NT2/D1 (cell line): Measurements from ENCODE around the gene PUS7.
"Not testable (repeated sequence)": the region's sequence is repeated elsewhere in the genome, so short reads cannot be mapped to it uniquely, and the experiment has no call there.

Experiments
- DNase-seq: peaks from one replicate; pipeline ENCODE4 v3.0.0-alpha.2; 2011; ENCODE audit warnings: low read depth, low spot score
- H3K27me3 ChIP-seq: 2 replicates; pipeline ENCODE4 v1.6.0; 2011; ENCODE audit warnings: mild to moderate bottlenecking; ENCODE audit not compliant: insufficient read length, insufficient read depth
- H3K36me3 ChIP-seq: 2 replicates; pipeline ENCODE4 v1.6.1; 2011; ENCODE audit warnings: mild to moderate bottlenecking, low read length, mixed read lengths; ENCODE audit not compliant: insufficient read depth, insufficient read length
- H3K4me1 ChIP-seq: 2 replicates; pipeline ENCODE4 v1.5.1; 2011; ENCODE audit not compliant: insufficient read depth, insufficient read length
- H3K4me3 ChIP-seq: 2 replicates; pipeline ENCODE4 v1.5.1; 2011; ENCODE audit warnings: low read depth; ENCODE audit not compliant: insufficient read length
- H3K9ac ChIP-seq: 2 replicates; pipeline ENCODE4 v1.6.0; 2011; ENCODE audit warnings: low read depth; ENCODE audit not compliant: insufficient read length
- H3K9me3 ChIP-seq: 2 replicates; pipeline ENCODE4 v1.5.1; 2011; ENCODE audit warnings: mild to moderate bottlenecking, low read length; ENCODE audit not compliant: insufficient read depth
- SUZ12 ChIP-seq: IDR thresholded peaks from 2 replicates; pipeline ENCODE4 v1.6.1; 2011; ENCODE audit not compliant: insufficient read length, insufficient read depth; ENCODE audit errors: extremely low read depth
- YY1 ChIP-seq: IDR thresholded peaks from 2 replicates; pipeline ENCODE4 v1.6.1; 2011; ENCODE audit not compliant: insufficient read length, insufficient read depth
- ZNF274 ChIP-seq: IDR thresholded peaks from 2 replicates; pipeline ENCODE4 v1.6.1; 2011; ENCODE audit warnings: mild to moderate bottlenecking, low read depth, low read length

PUS7 gene

GRCh38 chr7:105531792-105532671, 10.0 kb upstream of the PUS7 start, which contains the start of gene RINT1:
TSS of gene RINT1 (plus strand) at chr7:105532201. CDS start at chr7:105532316, 115 bp downstream.
- Histone ChIP-seq H3K9ac (peak within 1 kb of the TSS; percentile 98), H3K4me3 (peak within 1 kb of the TSS; percentile 98), H3K9me3 (no peaks in the 10 kb centered on the region), H3K36me3 (peaks cover 21% of the 10 kb centered on the region), H3K4me1 (no peaks in the 10 kb centered on the region), H3K27me3 (no peaks in the 10 kb centered on the region)
- no peak for TF ChIP-seq ZNF274
- TF ChIP-seq SUZ12, result no peak
- no peak for TF ChIP-seq YY1
- peak; percentile 89 for DNase-seq

DNA sequence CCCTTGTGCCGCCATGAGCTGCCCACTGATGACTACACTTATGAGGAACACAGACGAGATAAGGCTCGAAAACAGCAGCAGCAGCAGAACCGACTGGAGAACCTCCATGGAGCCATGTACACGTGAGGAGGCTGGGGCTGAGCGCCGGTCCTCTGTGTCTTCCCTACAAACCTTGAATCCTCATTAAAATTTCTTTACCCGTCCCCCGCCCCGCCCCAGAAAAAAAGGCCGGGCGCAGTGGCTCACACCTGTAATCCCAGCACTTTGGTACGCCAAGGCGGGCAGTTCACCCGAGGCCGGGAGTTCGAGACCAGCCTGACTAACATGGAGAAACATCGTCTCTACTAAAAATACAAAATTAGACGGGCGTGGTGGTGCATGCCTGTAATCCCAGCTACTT, 8.5 kb upstream of the PUS7 start:
- H3K36me3 ChIP-seq, result peaks cover 17% of the 10 kb centered on the region
- H3K4me3 ChIP-seq, result no peak overlapping the region
- no peak for DNase-seq
- no peaks in the 10 kb centered on the region for H3K4me1 ChIP-seq
- TF ChIP-seq ZNF274 (no peak), YY1 (no peak), SUZ12 (no peak)
- no peak overlapping the region for H3K9ac ChIP-seq
- H3K27me3 ChIP-seq, result no peaks in the 10 kb centered on the region
- H3K9me3 ChIP-seq, result no peaks in the 10 kb centered on the region

DNA sequence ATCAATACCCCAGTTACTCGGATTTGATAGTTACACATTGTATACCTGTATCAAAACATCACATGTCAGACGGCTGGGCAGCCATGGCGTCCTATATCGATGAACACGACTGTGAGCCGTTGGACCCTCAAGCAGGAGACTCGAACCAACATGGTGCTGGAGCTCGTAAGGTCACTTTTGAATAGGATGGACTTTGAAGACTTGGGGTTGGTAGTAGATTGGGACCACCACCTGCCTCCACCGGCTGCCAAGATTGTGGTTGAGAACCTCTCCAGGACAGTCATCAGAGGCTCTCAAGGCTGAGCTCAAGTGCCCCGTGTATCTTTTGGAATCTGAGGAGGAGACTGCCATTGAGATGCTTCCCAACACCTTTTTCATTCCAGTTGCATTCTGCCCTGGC, 8.1 kb upstream of the PUS7 start:
- TF ChIP-seq ZNF274, result no peak
- H3K4me3 ChIP-seq, result no peak overlapping the region
- no peak overlapping the region for H3K9ac ChIP-seq
- H3K36me3 ChIP-seq, result peaks cover 14% of the 10 kb centered on the region
- no peaks in the 10 kb centered on the region for H3K27me3 ChIP-seq
- no peaks in the 10 kb centered on the region for H3K4me1 ChIP-seq
- no peak for DNase-seq
- no peaks in the 10 kb centered on the region for H3K9me3 ChIP-seq

GRCh38 chr7:105527737-105528136, 5.7 kb upstream of the PUS7 start:
- H3K9me3 ChIP-seq, H3K4me1 ChIP-seq, H3K27me3 ChIP-seq, DNase-seq, H3K9ac ChIP-seq, H3K36me3 ChIP-seq, H3K4me3 ChIP-seq: not testable (repeated sequence)

GRCh38 chr7:105524840-105525239, 2.8 kb upstream of the PUS7 start:
- Histone ChIP-seq H3K36me3 (peaks cover 1% of the 10 kb centered on the region), H3K4me1 (no peaks in the 10 kb centered on the region), H3K27me3 (no peaks in the 10 kb centered on the region), H3K9me3 (no peaks in the 10 kb centered on the region), H3K9ac (no peak overlapping the region), H3K4me3 (no peak overlapping the region)
- no peak for TF ChIP-seq ZNF274
- no peak for TF ChIP-seq YY1
- TF ChIP-seq SUZ12, result no peak
- no peak for DNase-seq

GRCh38 chr7:105524423-105524822, 2.4 kb upstream of the PUS7 start:
- H3K4me1 ChIP-seq, H3K4me3 ChIP-seq, H3K9ac ChIP-seq, H3K9me3 ChIP-seq, DNase-seq, H3K36me3 ChIP-seq, H3K27me3 ChIP-seq: not testable (repeated sequence)

DNA sequence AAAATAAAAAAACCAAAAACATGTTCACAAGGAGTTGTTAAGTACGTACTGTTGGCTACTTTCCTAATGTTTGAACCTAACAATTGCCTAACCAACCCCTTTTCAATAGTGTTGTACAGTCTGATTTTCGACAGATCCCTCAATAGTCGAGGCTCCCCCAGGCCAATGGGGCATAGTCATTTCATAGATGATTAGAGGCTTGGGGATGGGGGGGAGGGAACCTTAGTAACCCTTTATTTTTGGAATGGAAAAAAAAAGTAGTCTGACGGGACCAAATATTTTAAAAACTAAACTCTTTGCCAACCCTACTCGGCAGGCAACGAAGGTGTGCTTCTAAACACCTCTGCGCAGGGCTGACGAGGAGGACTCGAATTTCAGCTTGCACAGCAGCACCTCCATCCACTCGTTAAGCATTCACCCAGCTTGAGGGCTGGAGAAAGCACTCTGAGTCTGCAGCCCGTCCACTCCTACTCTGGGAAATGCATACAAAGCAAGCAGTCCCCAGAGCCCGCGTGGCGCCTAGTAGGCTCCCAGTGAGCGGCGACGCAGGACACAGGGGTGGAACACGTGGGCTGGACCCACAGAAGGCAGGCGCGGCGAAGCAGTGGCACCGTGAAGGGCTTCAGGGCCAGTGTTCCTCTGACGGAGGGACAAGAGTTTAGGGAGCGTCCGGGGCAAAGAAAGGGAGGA, 899 bp downstream of the PUS7 start:
- no peak for DNase-seq

DNA sequence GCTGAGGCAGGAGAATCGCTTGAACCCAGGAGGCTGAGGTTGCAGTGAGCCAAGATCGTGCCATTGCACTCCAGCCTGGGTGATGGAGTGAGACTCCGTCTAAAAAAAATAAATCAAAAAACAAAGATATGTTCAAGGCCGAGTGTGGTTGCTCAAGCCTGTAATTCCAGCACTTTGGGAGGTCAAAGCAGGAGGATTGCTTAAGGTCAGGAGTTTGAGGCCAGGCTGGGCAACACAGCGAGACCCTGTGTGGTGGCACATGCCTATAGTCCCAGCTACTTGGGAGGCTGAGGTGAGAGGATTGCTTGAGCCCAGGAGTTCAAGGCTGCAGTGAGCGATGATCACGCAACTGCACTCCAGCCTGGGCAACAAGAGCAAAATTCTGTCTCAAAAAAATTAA, 1.5 kb downstream of the PUS7 start:
- peaks cover 25% of the 10 kb centered on the region for H3K36me3 ChIP-seq
- H3K27me3 ChIP-seq, H3K9me3 ChIP-seq, H3K9ac ChIP-seq, H3K4me3 ChIP-seq, DNase-seq, H3K4me1 ChIP-seq: not testable (repeated sequence)

More for the DNA sequence above, 899 bp downstream of the PUS7 start:
- Histone ChIP-seq H3K27me3 (no peaks in the 10 kb centered on the region), H3K4me1 (peaks cover 3% of the 10 kb centered on the region), H3K36me3 (peaks cover 25% of the 10 kb centered on the region), H3K4me3 (peak overlapping the region; percentile 81), H3K9me3 (no peaks in the 10 kb centered on the region), H3K9ac (peak overlapping the region; percentile 94)
- TF ChIP-seq YY1, result no peak
- TF ChIP-seq ZNF274, result no peak
- no peak for TF ChIP-seq SUZ12
